KG1 (cell line): ENCODE data around the gene MCC.

Source experiments
- DNase-seq: peaks from one replicate; lab custom pipeline; 2025; lab: John Stamatoyannopoulos, UW

MCC gene

DNA sequence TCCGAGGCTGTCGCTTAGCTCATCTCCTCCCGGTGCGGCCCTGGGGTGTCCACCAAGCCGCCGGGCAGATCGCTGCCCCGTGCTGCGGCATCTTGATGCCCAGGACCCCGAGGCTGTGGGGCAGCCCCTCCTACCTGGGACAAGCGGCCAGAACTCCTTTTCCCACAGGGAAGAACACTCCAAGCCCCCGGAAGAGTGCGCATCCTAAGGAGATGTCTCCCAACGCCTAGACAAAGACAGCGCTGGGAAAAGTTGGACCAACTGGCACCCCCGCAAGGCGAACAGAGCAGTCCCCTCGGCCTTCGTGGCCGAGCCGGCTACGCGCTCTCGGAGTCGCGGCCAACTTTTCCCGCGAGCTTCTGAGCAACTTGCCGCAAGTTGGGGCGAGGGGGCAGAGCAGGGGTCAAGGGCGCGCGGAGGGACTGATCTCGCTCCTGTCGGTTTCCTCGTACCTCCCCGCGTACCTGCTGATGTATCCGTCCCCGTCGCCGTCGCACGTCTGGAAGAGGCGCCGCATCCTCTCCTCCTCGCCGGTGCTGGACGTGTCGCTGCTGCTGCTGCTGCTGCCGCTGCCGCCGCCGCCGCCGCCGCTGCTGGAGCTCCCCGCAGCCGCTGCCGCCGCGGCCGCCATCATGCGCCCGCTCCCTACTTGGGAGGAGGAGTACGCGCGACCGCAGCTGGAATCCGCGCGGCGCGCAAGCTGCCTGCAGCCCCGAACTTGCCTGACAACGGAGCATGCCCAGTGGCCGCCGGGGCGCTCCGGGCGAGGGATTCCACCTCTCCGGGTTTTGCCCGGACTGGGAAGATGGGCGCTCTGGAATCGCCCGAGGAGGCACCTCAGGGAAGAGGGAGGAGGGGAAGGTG lies at the start of gene MCC:
TSS of gene MCC (minus strand) at position 673 of the 864 bp plus-strand sequence.
- no peak for DNase-seq

DNA sequence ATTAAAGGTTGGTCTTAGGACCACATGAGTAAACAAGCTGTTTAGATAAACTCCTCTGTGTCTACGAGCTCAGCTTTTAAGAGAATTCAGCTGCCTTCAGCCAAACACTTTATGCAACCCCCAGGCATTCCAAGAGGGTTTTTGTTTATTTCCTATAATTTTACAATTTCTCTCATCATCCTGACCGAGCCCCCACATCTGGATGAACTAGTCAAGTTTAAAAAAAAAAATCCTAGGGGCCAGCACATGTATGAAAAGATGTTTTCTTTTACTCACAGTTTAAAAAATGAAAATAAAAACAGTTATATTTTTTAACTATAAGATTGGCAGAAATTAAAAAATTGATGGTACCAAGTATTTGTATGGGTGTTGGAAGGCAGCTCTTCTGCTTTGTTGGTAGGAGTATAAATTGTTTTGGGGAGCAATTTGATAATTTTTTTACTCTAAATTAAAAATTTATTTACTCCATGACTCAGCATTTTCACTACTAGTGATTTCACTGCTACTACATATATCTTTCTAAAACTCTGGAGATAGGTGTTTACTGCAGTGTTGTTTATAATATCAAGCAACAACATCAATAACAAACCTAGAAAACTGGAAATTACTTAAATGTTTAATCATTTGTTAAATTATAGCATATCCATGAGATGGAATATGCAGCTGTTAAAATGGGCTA lies 43.4 kb upstream of the MCC start:
- DNase-seq = no peak

DNA sequence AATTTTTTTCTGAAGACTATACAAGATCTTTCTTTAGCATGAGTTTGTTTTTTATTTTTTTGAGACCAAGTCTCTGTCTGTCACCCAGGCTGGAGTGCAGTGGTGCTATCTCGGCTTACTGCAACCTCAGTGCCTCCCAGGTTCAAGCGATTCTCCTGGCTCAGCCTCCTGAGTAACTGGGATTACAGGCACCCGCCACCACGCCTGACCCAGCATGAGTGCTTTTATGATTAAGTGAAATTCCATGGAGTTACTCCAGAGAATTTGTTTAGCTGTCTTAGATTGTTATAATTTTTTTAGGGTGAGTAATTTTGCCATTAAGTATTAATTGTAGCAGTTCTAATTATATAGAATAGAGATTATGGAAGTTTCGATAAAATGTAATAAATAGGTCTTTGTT lies 39.5 kb upstream of the MCC start:
- no peak for DNase-seq

- no peak for DNase-seq
Observed at GRCh38 chr5:113526421-113526820, 38.2 kb upstream of the MCC start.

DNA sequence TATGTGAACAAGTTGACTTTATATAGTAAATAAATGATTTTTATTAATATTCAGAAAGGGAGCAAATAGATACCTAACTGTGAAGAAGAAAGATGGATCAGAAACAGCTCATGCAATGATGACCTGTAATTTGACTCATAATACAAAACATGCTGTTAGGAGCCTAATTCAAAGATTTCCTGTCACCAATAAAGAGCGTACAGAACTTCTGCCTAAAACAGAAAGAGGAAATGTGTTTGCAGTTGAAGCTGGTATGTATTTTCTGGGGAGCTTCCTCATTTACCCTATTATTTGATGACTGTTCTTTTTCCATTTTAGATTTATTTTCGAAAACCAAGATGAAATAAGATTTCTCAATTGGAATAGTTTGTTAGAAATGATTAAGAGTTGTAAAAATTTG lies 36.7 kb upstream of the MCC start:
- no peak for DNase-seq

DNA sequence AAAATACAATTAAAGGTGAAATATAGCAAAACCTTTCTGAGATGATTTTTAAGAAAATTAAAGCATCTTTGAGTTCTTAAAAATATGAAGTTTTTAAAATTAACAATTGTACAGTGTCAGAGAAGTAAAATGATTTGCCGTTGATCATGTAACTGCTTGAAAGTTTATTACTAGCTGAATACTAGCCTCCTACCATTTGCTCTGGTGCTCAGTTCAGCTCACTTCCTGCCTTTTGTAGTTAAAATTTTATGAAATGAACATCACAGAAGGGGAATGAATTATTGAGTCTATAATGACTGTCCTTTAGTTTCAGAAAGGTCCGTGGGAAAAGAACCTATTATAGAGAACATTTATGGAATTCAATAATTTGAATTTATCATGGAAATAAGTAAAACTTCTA lies 34.9 kb upstream of the MCC start:
- DNase-seq = no peak

DNA sequence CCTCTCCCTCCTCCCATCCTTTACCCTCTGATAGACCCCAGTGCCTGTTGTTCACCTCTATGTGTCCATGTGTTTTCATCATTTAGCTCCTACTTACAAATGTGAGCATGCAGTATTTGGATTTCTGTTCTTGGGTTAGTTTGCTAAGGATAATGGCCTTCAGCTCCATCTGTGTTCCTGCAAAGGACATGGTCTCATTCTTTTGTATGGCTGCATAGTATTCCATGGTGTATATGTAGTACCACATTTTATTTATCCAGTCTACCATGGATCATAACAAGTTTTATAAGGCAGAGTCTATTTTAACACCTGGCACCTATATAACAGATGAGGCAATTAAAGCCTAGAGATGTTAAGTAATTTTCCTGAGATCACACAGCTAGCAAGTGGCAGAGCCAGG lies 32.6 kb upstream of the MCC start:
- no peak for DNase-seq

DNA sequence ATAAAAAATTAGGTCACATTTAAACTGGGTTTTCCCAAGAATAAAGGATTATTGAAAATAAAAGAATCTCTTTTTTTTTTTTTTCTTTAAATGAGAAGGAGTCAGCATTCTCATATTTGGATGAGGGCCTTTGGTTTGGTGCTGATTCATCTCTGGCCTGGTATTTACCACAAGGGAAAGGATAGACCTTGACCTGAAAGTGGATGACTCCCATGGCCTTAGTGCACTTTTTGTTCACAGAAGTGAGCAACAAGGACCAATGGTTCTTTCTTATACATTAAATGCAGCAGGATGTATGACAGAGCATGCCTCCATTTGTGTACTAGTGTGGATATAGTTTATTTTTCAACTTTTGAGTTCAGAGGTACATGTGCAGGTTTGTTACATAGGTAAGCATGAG lies 32.2 kb upstream of the MCC start:
- DNase-seq = no peak

GRCh38 chr5:113519412-113519811 lies 31.2 kb upstream of the MCC start:
- DNase-seq = no peak

GRCh38 chr5:113518884-113519283 lies 30.6 kb upstream of the MCC start:
- DNase-seq = no peak

- no peak for DNase-seq
Observed at GRCh38 chr5:113514289-113514635, 26.0 kb upstream of the MCC start.

- DNase-seq = peak; percentile 21
Observed at GRCh38 chr5:113513384-113514288, 25.4 kb upstream of the MCC start, which contains the start of gene YTHDC2. TSS of gene YTHDC2 (plus strand) at chr5:113513694. CDS start at chr5:113513896, 202 bp downstream.

DNA sequence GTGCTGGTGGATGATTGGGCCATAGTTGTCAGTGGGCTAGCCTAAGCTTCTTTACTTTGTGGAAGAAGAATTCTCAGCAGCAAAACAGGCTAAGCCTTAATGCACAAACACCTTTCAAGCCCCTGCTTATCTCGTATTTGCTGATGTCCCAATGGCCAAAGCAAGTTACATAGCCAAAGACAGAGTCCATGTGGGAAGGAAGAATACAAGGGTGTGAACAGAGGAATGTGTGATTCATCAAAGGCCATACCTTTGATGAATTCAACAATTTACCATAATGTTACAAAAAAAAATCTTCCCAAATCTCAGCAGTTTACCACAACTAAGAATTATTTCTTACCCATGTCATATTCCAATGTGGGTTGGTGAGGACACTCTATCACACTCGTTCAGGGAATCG lies 24.1 kb upstream of the MCC start:
- DNase-seq = no peak

DNA sequence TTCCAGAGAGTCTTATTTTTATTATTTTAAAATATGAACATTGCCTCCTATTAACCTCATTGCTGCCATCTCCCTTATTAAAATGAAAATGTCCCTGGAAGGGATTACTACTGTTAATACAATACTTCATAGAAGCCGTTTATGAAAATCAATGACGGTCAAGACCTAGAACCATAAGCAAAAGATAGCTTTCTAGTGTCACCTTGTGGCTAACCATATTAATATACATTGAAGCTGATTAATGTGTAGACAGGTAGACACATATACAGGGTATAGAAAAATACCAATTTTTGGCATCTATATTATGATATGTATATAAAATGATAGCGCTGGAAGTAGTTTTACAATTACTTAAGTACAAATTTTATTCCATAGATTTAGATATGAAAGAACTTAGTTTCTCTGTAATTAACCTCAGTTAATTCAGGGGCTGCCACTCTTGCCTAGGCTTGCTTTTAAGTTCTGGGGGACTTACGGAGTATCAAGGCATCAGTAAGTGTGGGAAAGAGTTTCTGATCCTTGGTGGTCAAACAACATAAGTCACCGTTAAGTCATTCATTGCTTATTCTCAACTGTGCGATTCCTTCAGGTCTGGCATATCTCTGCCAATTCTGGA lies 22.7 kb upstream of the MCC start:
- DNase-seq = no peak

GRCh38 chr5:113508756-113509155 lies 20.5 kb upstream of the MCC start:
- no peak for DNase-seq

DNA sequence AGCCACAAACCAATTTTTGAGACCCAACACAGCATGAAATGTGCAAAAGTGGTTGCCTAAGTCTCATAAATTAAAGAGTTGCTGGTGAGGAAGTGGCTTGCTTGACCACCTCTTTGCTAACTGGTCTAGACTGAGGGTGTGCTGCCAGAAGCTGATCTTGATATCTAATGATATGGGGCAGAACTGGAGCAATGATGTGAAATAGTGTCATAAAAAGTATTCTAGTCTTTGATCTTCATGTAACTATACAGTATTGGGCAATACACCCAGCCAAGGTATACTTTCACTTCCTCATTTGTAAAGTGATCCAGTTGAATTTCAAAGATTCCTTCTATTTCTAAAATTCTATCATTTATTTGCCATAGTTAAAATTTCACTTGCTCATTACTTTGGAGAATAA lies 19.3 kb upstream of the MCC start:
- no peak for DNase-seq

GRCh38 chr5:113505181-113505580 lies 16.9 kb upstream of the MCC start:
- no peak for DNase-seq

DNA sequence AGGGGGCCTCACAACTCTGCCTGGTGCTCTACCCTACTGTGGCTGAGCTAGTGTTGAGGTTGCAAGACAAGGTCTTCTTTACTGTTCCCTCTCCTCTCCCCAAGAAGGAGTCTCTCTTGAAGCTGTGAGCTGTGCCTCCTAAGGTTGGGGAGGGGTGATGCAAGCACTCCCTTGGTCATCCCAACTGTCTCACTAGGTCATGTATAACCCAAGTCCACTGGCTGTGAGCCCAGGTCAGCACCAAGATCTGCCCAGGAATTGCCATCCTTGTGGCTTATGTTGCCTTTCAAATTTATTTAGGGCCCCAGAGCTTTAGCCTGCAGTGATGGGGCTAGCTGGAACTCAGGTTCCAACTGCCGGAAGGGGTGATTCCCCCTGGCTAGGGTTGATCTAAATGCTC lies 14.9 kb upstream of the MCC start:
- DNase-seq = no peak

GRCh38 chr5:113502073-113502472 lies 13.8 kb upstream of the MCC start:
- DNase-seq = no peak

DNA sequence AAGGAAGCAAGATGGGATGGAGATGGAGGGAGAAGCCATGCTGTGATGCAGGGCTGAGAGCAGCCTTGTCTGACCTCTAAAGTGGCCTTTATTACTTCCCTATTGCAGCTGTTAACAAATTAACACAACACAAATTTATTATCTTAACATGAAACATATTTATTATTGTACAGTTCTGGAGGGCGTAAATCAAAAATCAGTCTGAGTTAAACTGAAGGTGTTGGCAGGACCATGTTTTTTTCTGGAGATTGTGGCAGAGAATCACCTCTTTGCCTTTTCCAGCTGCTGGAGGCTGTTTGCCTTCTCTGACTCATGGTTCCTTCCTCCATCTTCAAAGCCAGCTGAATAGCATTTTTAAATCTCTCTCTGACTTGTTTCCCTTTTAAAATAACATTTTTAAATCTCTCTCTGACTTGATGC lies 7.2 kb upstream of the MCC start:
- DNase-seq = no peak

DNA sequence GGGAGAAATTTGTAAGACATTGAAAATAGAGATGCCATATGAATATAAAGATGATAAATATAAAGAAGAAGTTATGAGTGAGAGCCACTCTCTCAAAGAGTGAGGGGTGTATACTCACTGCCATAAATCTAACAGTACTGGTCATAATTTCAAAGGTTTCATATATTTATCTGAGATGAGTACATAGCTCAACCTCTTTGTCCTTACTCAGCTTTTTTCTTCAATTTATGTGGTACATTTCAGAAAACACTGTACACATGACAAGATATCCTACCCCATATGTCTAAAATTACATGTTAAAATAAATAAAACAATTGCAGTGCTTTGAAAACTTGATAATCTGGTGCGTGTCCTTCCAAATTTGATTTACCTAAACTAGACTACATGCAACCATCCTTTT lies 5.2 kb upstream of the MCC start:
- DNase-seq = no peak

- DNase-seq = no peak
Observed at GRCh38 chr5:113491022-113491421, 2.8 kb upstream of the MCC start.
